ENCODE results near the gene LRP1-AS. TPM values are rescaled to one million over a fixed set of nuclear protein-coding genes. Genes with fewer than 3 reads are reported as not detected.
A peak's percentile ranks its signal among the peaks of the same experiment; 100 is the strongest.
"Not testable (repeated sequence)": the region's sequence is repeated elsewhere in the genome, so short reads cannot be mapped to it uniquely, and the experiment has no call there.

The LRP1-AS gene
- total RNA-seq, 1 experiment from 2014 or later = not detected

DNA sequence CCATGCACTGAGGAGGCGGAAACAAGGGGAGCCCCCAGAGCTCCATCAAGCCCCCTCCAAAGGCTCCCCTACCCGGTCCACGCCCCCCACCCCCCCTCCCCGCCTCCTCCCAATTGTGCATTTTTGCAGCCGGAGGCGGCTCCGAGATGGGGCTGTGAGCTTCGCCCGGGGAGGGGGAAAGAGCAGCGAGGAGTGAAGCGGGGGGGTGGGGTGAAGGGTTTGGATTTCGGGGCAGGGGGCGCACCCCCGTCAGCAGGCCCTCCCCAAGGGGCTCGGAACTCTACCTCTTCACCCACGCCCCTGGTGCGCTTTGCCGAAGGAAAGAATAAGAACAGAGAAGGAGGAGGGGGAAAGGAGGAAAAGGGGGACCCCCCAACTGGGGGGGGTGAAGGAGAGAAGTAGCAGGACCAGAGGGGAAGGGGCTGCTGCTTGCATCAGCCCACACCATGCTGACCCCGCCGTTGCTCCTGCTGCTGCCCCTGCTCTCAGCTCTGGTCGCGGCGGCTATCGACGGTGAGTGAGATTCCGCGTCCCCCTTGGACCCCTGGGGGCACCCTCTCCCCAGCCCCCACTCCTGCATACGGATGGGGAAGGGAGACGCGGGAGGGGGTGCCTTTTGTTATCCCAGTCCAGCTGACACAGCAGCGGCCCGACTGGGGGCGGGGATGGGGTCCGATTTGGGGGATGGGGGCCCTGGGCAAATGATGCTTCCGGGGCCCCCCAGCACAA is 18.7 kb downstream of the LRP1-AS start:
- in situ Hi-C loops (cut with HindIII; ENCODE audit: low sequenced_read_pairs) = no loop called here
- peak; percentile 34 for DNase-seq (ENCODE audit: low spot score)

DNA sequence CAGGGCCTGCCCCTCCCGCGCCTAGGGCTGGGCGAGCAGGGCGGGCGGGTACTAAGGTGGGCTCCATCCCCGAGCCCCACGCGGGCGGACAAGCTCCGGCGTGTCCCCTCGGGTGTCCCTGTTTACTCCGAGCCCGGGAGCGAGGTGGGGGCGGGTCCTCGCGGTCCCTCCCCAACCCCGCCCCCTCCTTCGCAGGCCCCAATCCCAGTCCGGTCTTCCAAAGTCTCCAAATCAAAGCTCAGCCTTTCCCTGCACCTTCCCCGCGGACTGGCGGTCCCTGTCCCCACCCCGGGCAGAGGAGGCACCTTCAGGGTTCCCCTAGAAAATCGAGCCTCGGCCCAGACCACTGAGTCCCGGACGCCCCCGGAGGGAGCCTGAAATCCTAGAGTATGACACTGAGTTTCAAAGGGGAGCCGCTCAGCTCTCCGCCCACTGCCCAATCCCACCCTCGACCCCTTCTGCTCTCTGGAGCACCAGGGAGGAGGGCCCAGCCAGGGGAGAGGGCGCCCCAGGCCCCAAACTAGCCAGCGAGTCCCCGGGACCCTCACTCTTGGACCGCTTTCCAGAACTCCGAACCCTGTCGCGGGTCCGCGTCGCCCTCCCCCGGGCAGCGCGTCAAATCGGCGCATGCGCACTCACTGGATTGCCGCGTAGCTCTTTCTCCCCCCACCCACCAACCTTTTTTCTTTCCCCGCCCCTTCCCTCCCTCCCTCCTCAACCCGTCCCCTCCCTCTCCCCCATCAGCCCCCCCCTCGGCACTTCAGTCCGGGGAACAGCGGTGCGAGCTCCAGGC is 19.5 kb downstream of the LRP1-AS start, which contains the start of gene LRP1:
Gene LRP1 (plus strand): TSS at position 758 of the 793 bp plus-strand sequence. CDS start 482 bp downstream, outside the sequence.
- in situ Hi-C loops (cut with HindIII; ENCODE audit: low sequenced_read_pairs) = no loop called here
- DNase-seq (ENCODE audit: low spot score) = peak; percentile 94

DNA sequence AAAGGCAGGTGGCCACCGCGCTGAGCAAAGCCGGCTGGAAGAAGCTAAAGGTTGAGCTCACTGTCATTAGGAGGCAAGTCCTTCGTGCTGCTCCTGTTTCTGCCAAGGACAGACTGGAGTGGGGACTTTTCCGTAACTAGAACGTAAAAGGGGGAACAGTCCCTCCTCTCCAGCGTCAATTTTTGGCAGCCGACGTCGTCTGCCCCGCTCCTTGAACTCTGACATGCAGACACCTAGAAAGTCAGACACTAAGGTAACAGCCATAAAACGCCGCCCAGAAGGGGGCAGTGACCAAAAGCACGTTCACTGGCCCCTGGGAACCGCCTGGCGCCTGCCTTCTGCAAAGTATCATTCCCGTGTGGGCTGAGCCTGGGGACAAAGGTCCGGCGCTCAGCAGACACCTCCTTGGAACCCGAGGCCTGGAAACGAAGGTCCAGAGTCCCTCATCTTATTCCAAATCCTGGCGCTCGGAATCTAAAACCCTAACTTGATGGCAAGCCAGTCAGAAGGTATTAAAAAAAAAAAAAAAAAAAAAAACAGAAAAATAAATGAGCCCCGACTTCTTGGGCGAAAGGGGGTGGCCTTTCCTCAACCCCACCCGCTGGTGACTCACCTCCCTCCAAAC is 20.2 kb downstream of the LRP1-AS start:
- peak; percentile 74 for DNase-seq (ENCODE audit: low spot score)

DNA sequence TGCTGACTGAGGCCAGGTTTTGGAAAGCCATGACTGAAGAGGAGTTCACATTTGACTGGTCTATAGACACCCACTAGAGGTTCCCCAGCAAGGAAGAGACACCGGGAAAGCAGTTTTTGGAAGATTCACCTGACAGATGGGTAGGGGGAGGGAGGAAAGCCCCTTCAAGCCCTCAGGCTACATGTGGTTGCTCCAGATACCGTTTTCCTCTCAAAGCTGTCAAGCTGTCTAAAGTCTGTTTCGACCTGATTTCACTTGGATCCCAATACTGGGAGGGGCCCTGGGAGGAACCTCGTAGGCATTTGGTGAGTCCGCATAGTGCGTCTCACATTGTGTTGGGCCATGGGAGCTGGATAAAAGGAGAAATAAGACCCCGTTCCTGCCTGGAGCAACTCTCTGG is 20.9 kb downstream of the LRP1-AS start:
- DNase-seq (ENCODE audit: low spot score) = no peak
- in situ Hi-C loops (cut with HindIII; ENCODE audit: low sequenced_read_pairs) = no loop called here

More for the DNA sequence above, 20.2 kb downstream of the LRP1-AS start:
- in situ Hi-C loops (cut with HindIII; ENCODE audit: low sequenced_read_pairs) = no loop called here

DNA sequence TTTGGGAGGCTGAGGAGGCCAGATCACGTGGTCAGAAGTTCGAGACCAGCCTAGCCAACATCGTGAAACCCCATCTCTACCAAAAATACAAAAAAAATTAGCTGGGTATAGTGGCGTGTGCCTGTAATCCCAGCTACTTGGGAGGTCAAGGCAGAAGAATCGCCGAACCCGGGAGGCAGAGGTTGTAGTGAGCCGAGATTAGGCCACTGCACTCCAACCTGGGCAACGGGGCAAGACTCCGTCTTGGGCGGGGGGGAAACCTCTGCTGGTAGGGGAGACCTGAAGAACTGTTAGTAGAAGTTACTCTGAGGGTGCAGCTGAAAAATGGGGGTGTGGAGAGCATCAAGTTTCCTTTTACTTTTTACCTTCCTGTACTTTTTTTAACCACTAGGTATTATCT is 21.4 kb downstream of the LRP1-AS start:
- in situ Hi-C loops (cut with HindIII; ENCODE audit: low sequenced_read_pairs) = no loop called here
- no peak for DNase-seq (ENCODE audit: low spot score)

DNA sequence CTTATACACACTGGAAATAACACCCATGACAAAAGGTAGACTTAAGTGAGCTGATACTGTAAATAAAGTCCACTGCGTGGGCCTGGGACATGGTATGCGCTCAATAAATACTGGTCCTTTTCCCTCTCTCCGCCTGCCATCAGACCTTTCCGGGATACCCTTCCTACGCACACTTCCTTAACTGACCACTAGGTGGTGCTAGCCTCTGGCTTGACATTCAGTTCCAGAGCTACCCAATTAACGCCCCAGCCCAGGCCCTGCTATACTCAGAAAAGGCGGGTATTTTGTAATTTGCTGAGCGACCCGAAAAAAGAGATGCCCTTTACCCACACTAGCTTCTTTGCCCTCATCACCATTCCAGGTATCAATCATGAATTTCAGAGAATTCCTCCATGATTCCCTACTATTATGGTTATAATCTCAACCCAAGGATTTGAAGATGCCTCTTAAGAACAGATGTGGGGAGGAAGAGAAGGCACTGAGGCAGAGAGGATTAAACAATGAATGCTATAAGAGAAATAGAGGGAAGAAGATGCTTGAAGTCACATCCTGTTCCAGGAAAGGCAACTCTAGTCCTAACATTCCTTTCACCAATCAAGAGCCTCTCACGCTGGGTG is 23.1 kb downstream of the LRP1-AS start:
- in situ Hi-C loops (cut with HindIII; ENCODE audit: low sequenced_read_pairs) = no loop called here
- DNase-seq (ENCODE audit: low spot score) = peak; percentile 88

DNA sequence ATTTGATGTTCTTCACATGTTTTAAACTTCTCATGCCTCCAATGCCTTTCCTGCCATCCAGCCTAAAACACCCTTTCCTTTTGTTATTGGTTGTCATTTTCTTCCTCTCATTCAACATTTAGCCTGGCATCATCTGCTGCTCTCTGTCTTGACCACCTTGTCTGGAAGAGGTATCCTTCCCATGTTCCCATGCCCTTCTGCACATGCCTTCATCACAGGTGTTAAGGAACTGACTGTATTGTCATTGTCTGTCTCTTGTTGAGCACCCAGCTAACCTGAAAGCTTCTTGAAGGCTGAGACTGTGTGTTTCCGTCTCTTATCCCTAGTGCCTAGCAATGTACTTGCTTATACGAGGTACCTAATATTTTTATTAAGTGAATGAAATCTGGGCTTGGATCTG is 23.6 kb downstream of the LRP1-AS start:
- in situ Hi-C loops (cut with HindIII; ENCODE audit: low sequenced_read_pairs) = no loop called here
- DNase-seq (ENCODE audit: low spot score) = no peak

DNA sequence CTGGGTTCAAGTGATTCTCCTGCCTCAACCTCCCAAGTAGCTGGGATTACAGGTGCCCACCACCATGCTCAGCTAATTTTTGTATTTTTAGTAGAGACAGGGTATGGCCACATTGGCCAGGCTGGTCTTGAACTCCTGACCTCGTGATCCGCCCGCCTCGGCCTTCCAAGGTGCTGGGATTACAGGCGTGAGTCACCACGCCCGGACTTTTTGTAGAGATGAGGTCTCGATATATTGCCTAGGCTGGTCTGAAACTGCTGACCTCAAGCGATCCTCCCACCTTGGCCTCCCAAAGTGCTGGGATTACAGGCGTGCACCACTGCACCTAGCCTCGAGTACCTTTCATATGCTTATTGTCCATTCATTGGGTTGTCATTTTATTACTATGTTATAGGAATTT is 26.7 kb downstream of the LRP1-AS start:
- in situ Hi-C loops (cut with HindIII; ENCODE audit: low sequenced_read_pairs); DNase-seq (ENCODE audit: low spot score): not testable (repeated sequence)

DNA sequence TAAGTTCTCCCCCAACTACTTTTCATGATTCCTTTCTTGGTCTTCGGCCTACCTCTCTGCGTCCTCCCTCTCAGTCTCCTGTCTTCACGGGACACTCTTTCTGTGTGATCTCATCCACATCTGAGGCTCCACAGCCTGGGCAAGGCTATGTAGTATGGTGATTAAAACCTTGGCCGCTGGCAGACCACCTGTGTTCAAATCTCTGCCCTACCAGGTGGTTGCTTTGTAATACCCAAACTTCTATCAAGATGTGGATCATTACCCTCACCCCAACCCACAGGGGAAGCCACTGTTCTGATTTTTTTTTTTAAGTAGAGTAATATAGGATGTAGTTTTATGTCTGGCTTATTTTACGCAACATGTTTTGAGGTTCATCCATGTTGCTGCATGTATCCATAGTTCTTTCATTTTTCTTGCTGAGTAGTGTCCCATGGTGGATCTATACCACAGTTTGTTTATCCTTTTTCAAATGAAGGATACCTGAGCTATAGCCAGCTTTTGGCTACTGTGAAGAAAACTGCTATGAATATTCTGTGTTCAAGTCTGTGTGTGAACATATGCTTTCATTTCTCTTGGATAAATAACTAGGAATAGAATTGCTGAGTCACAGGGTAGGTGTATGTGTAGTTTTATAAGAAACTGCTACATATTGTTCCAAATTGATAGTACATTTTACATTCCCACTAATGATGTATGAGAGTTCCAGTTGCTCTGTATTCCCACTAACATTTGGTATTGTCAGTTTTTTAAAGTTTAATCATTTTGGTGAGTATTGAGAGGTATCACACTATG is 27.9 kb downstream of the LRP1-AS start:
- no peak for DNase-seq (ENCODE audit: low spot score)
- in situ Hi-C loops (cut with HindIII; ENCODE audit: low sequenced_read_pairs) = no loop called here

DNA sequence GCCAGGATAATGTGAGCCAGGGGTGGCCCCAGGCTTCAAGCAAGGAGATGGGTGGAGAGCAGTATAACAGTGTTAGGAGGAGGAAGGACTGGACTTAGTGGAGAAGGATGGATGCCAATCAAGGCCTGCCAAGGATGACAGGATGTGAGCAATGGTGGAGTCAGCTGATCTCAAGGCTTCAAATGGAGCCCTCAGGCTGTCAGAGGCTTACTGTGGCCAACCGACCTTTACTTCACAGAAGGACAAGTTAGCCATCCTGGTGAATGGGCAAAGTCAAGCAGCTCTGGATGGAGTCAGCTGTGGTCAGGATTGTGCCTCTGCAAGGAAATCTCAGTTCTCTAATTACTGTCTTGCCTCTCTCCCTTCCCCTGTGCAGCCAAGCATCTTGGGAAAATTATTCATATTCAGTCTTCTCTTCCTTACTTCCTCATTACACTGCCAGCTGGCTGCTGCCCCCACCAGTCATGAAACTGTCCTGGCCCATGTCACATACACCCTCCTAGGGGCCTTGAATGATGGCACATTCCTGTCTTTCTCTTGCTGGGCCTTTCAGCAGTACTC is 28.6 kb downstream of the LRP1-AS start:
- no peak for DNase-seq (ENCODE audit: low spot score)
- in situ Hi-C loops (cut with HindIII; ENCODE audit: low sequenced_read_pairs) = no loop called here

DNA sequence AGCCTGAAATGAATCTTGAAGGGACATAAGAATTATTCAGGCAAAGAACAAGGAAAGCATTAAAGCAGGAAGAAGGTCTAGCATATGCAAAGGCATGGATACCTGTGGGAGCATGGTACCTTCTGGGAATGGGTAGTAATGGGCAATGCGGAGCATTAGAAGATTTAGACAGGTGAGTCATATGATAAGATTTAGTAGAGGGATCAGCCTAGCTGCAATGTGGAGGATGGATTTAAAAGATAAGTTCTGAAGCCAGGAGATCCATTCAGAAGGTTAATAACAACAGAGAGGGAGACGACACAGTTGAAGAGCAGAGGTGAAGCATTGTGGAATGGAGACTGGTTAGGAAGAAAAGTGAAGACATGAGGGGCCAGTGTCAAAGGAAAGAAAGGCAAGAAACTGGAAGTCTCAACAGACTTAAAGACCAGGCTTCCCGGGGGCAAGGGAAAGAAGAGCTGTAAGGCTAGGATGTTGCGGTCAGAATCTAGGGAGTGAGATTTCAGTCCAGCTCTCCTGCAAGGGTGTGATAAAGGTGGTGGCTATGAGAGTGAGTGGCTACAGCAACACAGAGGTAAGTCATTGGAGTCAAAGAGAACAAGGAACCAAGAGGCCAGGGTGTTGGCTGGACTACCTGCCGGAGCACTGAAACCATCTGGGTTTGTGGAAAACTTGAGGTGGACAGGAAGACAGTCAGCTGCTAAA is 30.7 kb downstream of the LRP1-AS start:
- in situ Hi-C loops (cut with HindIII; ENCODE audit: low sequenced_read_pairs) = no loop called here
- DNase-seq (ENCODE audit: low spot score) = no peak

DNA sequence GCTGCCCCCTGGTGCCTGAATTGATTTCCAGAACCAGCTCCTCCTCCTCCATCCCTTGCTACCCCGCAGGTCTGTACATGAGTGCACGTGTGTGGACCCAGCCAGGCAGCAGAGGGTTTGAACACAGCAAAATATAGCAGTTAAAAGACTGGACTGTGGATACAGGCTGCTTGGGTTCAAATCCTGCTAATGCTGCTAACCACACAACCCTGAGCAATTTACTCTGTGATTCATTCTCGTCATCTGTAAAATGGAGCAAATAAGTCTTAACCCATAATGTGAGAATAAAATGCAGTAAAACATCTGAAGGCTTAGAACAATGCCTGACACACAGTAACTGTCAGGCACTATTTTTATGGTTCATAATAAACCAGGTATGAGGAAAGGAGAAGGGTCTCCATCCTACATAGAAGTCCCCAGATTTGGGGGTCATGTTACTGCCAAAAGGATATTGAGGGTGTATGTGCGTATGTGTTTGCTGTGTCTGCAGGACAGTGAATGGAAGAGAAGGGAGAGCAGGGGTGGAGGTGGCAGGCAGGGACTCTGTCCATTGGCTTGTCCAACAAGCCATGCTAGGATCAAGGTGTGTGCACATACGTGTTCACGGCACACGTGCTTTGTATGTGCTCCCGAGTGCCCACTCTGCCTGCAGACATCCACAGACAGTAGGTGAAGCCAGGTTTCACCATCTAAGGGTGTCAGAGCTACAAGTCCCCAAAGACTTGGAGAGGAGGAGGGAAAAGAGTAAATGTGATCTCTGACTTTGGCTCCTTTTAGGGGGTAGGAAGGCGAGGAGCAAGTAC is 34.7 kb downstream of the LRP1-AS start:
- in situ Hi-C loops (cut with HindIII; ENCODE audit: low sequenced_read_pairs) = no loop called here

DNA sequence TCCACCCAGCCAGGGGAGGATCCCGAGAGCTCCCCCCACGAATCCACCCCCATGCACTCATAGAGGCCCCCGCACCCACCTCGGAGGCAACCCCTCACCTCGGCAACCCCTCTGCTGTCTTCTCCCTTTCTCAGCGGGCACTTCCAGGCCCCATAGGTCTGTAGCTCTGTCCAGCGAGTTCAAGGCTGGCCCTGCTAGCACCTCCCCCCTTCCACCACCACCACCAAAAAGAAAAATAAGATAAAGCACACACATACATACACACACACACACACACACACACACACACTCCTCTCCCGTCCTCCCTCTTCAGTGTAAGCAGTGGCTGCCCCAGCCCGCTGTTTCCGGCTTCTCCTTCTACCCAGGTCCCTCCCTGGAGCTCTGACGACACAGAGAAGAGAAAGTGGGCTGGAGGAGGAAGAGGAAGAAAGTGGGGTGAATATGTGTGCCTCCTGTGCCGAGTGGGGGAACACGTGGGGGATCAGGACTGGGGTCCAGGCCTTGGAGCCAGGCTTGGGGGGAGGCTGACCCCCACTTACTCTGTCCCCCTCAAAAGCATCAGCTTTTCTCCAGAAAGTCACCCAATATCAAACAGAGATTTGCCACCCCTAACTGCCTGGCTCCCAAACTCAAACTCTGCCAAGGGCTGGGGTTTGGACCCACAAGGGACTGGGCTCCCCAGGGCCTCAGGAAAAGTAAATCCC is 36.2 kb downstream of the LRP1-AS start, which contains the start of gene STAT6:
Gene STAT6 (minus strand): TSS at position 332 of the 704 bp plus-strand sequence. CDS start 3,084 bp downstream, outside the sequence.
- in situ Hi-C loops (cut with HindIII; ENCODE audit: low sequenced_read_pairs) = no loop called here
- DNase-seq (ENCODE audit: low spot score) = no peak

More for the DNA sequence above, 34.7 kb downstream of the LRP1-AS start:
- no peak for DNase-seq (ENCODE audit: low spot score)

DNA sequence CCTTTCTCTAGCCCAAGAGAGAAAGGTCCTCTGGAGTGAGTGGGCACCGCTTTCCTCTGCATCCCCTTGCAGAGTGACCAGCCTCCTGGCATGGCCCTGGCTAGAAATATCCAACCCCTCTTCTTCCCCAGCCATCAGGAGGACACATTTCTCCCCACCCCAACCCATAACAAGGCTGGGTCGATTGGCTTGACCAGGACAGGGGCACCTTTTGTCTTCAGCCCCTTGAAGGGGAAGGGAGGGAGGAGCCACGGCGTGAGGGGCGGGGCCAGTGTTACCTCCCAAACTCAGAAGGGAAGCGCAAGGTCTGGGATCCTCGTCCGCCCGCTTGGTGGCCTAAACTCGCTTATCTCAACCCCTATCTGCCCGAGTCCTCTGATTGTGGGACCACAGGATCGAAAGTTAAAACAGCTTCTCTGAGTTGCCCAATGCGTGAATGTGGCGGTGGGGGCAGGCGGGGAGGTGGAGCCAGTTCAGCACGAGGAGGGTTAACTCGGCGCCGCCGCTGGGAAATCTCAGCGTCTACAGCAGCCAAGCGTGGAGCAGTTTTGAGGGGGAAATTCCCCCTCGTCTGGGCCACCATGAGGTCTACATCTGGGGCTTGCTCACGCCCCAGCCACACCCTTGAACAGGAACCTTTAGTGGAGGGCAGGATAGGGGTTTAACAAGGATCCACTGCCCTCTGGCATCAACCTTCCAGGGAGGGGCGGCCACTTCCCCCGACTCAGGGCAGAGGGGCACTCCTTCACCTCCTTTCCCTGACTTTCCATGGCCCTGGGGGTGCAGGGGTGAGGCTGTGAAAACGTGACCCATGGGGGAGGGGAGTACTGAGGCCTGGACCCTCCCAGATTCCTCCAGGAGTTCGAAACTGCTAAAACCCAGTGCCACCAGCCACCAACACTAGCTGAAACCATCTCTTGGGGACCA is 37.1 kb downstream of the LRP1-AS start:
- DNase-seq (ENCODE audit: low spot score) = no peak
- in situ Hi-C loops (cut with HindIII; ENCODE audit: low sequenced_read_pairs) = no loop called here

All from G401 (cell line).